Neural progenitor cell (in vitro differentiated cells): ENCODE results near the gene MMUT. TPM values are rescaled to one million over a fixed set of nuclear protein-coding genes. Genes with fewer than 3 reads are reported as not detected.
"Not testable (repeated sequence)": the region's sequence is repeated elsewhere in the genome, so short reads cannot be mapped to it uniquely, and the experiment has no call there.

ENCODE experiments used
- DNase-seq: peaks from one replicate; pipeline ENCODE4 v3.0.0-alpha.2; 2016; ENCODE audit warnings: low spot score
- H2AFZ ChIP-seq: fragments of 200-600 bp; sonication (generic); replicated peaks from 2 replicates; pipeline ENCODE4 v1.6.1; 2016; ENCODE audit warnings: antibody characterized with exemption
- H3F3A ChIP-seq: fragments of 200-600 bp; sonication (generic); 2 replicates; pipeline ENCODE4 v1.6.1; 2016; ENCODE audit warnings: antibody characterized with exemption, low read depth
- H3K27ac ChIP-seq: fragments of 200-600 bp; sonication (generic); 2 replicates; pipeline ENCODE4 v1.5.1; 2016; ENCODE audit warnings: mild to moderate bottlenecking
- H3K27me3 ChIP-seq: fragments of 200-600 bp; sonication (generic); 2 replicates; pipeline ENCODE4 v1.6.1; 2016; ENCODE audit warnings: mild to moderate bottlenecking, moderate library complexity
- H3K36me3 ChIP-seq: fragments of 200-600 bp; sonication (generic); 2 replicates; pipeline ENCODE4 v1.5.1; 2016
- H3K4me1 ChIP-seq: fragments of 200-600 bp; sonication (generic); 2 replicates; pipeline ENCODE4 v1.6.1; 2016; ENCODE audit warnings: mixed run types
- H3K4me2 ChIP-seq: fragments of 200-600 bp; sonication (generic); 2 replicates; pipeline ENCODE4 v1.6.1; 2016
- H3K4me3 ChIP-seq: fragments of 200-600 bp; sonication (generic); 2 replicates; pipeline ENCODE4 v1.5.1; 2016
- H3K79me2 ChIP-seq: fragments of 200-600 bp; sonication (generic); 2 replicates; pipeline ENCODE4 v1.6.1; 2016; ENCODE audit warnings: low read depth
- H3K9ac ChIP-seq: fragments of 200-600 bp; sonication (generic); 2 replicates; pipeline ENCODE4 v1.6.1; 2016
- H3K9me3 ChIP-seq: fragments of 200-600 bp; sonication (generic); 2 replicates; pipeline ENCODE4 v1.5.1; 2016; ENCODE audit warnings: low read depth
- H4K20me1 ChIP-seq: fragments of 200-600 bp; sonication (generic); 2 replicates; pipeline ENCODE4 v1.6.1; 2016; ENCODE audit warnings: low read depth
- H3K27ac Mint-ChIP-seq: 3 replicates; pipeline ENCODE4 v1.8.0; 2021; ENCODE audit warnings: mixed read lengths
- H3K27me3 Mint-ChIP-seq: 2 replicates; pipeline ENCODE4 v1.8.0; 2022; ENCODE audit warnings: low read depth, mild to moderate bottlenecking, inconsistent platforms, moderate library complexity, mixed read lengths; ENCODE audit not compliant: insufficient read depth
- H3K36me3 Mint-ChIP-seq: 3 replicates; pipeline ENCODE4 v1.8.0; 2021; ENCODE audit warnings: mixed read lengths
- H3K4me1 Mint-ChIP-seq: 3 replicates; pipeline ENCODE4 v1.8.0; 2021; ENCODE audit warnings: mixed read lengths
- H3K4me3 Mint-ChIP-seq: 3 replicates; pipeline ENCODE4 v1.8.0; 2021; ENCODE audit warnings: mild to moderate bottlenecking, moderate library complexity, mixed read lengths
- H3K9me3 Mint-ChIP-seq: 3 replicates; pipeline ENCODE4 v1.8.0; 2020; ENCODE audit warnings: mixed read lengths
- EZH2 ChIP-seq: fragments of 200-600 bp; sonication (generic); IDR thresholded peaks from 2 replicates; pipeline ENCODE4 v1.6.1; 2017; ENCODE audit warnings: antibody characterized with exemption, mild to moderate bottlenecking, moderate library complexity
- EZH2phosphoT487 ChIP-seq: fragments of 200-600 bp; sonication (generic); IDR thresholded peaks from 2 replicates; pipeline ENCODE4 v1.6.1; 2017; ENCODE audit warnings: antibody characterized with exemption
- total RNA-seq: library from RNA; depleted of rRNA; stranded (reverse); fragments of >200 nt; gene quantifications from 2 replicates; pipeline ENCODE4 v1.2.3, GENCODE V29; 2015; ENCODE audit warnings: low replicate concordance
- TF ChIP-seq, protein P1 (sequence below): fragments of 200-600 bp; sonication (generic); IDR thresholded peaks from 2 replicates; pipeline ENCODE4 v1.5.1; 2017; ENCODE audit warnings: antibody characterized with exemption, mild to moderate bottlenecking

MMUT gene
- total RNA-seq, 1 donor from 2014 or later = 23.9 TPM

DNA sequence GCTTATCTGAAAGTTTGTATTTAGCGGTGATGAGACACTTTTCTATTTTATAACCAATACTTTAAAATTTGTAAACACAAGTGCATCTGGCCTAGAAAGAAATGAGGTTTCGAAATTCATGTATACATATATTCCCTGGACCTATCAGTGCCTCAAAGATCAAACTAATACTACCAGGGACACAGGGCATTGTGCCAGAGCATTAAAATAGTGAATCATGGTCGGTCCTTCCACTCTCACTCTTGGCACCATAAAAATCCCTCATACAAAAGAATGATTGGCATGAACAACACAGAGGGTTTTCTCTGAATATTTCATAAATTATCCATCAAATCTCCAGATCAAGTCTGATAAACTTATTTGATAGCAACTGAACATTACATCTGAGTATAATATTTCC, 62.0 kb downstream of the MMUT start:
- H4K20me1 ChIP-seq = no peaks in the 10 kb centered on the region
- no peak overlapping the region for H3K27ac ChIP-seq
- Mint-ChIP-seq H3K27me3 (peaks cover 2% of the 10 kb centered on the region), H3K4me1 (peaks cover 2% of the 10 kb centered on the region), H3K27ac (no peak overlapping the region), H3K36me3 (no peaks in the 10 kb centered on the region), H3K9me3 (no peaks in the 10 kb centered on the region), H3K4me3 (no peak overlapping the region)
- no peak overlapping the region for H3K4me3 ChIP-seq
- no peaks in the 10 kb centered on the region for H3K79me2 ChIP-seq
- no peak overlapping the region for H3K4me2 ChIP-seq
- H3F3A ChIP-seq = no peaks in the 10 kb centered on the region
- H2AFZ ChIP-seq = no peak overlapping the region
- no peaks in the 10 kb centered on the region for H3K9me3 ChIP-seq
- H3K36me3 ChIP-seq = no peaks in the 10 kb centered on the region
- peaks cover 2% of the 10 kb centered on the region for H3K4me1 ChIP-seq
- H3K27me3 ChIP-seq = no peaks in the 10 kb centered on the region
- no peak for DNase-seq
- H3K9ac ChIP-seq = no peak overlapping the region
- TF ChIP-seq EZH2 (no peak), EZH2phosphoT487 (no peak)
- TF ChIP-seq, protein P1, sequence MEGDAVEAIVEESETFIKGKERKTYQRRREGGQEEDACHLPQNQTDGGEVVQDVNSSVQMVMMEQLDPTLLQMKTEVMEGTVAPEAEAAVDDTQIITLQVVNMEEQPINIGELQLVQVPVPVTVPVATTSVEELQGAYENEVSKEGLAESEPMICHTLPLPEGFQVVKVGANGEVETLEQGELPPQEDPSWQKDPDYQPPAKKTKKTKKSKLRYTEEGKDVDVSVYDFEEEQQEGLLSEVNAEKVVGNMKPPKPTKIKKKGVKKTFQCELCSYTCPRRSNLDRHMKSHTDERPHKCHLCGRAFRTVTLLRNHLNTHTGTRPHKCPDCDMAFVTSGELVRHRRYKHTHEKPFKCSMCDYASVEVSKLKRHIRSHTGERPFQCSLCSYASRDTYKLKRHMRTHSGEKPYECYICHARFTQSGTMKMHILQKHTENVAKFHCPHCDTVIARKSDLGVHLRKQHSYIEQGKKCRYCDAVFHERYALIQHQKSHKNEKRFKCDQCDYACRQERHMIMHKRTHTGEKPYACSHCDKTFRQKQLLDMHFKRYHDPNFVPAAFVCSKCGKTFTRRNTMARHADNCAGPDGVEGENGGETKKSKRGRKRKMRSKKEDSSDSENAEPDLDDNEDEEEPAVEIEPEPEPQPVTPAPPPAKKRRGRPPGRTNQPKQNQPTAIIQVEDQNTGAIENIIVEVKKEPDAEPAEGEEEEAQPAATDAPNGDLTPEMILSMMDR = no peak

DNA sequence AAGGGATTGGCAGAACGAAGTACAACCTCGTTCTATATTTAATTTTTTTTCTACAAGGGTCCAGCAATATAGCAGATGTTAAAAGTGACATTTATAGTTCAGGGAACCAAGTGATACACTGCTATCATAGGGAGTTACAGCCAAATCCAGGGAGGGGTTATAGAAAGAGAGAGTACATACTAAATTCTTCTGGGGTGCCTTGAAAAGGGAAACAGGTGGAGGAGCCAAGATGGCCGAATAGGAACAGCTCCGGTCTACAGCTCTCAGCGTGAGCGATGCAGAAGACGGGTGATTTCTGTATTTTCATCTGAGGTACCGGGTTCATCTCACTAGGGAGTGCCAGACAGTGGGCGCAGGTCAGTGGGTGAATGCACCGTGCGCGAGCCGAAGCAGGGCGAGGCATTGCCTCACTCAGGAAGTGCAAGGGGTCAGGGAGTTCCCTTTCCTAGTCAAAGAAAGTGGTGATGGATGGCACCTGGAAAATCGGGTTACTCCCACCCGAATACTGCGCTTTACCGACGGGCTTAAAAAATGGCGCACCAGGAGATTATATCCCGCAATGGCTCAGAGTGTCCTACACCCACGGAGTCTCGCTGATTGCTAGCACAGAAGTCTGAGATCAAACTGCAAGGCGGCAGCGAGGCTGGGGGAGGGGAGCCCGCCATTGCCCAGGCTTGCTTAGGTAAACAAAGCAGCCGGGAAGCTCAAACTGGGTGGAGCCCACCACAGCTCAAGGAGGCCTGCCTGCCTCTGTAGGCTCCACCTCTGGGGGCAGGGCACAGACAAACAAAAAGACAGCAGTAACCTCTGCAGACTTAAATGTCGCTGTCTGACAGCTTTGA, 76.2 kb downstream of the MMUT start:
- H2AFZ ChIP-seq, H3K27ac Mint-ChIP-seq, H3F3A ChIP-seq, H4K20me1 ChIP-seq, H3K27ac ChIP-seq, H3K4me2 ChIP-seq, H3K4me3 Mint-ChIP-seq, H3K9me3 Mint-ChIP-seq, H3K79me2 ChIP-seq, H3K36me3 ChIP-seq, H3K9ac ChIP-seq, H3K27me3 ChIP-seq, H3K36me3 Mint-ChIP-seq, H3K4me1 ChIP-seq, DNase-seq, H3K9me3 ChIP-seq, H3K27me3 Mint-ChIP-seq, H3K4me3 ChIP-seq, H3K4me1 Mint-ChIP-seq: not testable (repeated sequence)

DNA sequence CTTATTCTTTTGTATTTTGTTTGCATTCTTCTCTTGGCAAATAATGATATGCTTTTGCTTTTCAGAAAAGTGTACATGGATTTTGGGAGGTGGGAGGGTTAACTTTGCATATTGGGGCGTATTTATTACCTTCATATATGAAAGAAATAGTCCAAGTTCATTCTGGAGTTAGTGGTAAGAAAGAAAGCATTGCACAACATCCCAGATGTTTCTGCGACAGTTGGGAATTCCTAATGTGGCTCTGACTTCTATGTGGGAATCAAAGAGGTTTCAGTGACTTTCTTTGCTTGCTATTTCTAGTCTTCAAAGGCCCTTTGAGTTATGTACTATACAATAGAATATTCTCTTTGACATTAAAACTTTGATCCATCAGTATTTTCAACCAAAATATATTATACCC, 78.1 kb downstream of the MMUT start:
- Mint-ChIP-seq H3K27me3 (no peaks in the 10 kb centered on the region), H3K9me3 (peaks cover 5% of the 10 kb centered on the region), H3K4me1 (no peaks in the 10 kb centered on the region), H3K4me3 (no peak overlapping the region), H3K27ac (no peak overlapping the region), H3K36me3 (no peaks in the 10 kb centered on the region)
- Histone ChIP-seq H3F3A (no peaks in the 10 kb centered on the region), H3K4me2 (no peak overlapping the region), H3K4me1 (no peaks in the 10 kb centered on the region), H3K9me3 (no peaks in the 10 kb centered on the region), H3K4me3 (no peak overlapping the region), H3K79me2 (no peaks in the 10 kb centered on the region), H3K36me3 (no peaks in the 10 kb centered on the region), H3K9ac (no peak overlapping the region), H3K27ac (no peak overlapping the region), H2AFZ (no peak overlapping the region), H3K27me3 (no peaks in the 10 kb centered on the region), H4K20me1 (no peaks in the 10 kb centered on the region)
- no peak for DNase-seq
- TF ChIP-seq EZH2phosphoT487 = no peak
- TF ChIP-seq, protein P1 = no peak

Other genes starting within 250 kb of the MMUT start
- gene CENPQ, start 117 bp upstream of the MMUT start, total RNA-seq = 31.1 and 48.8 TPM in 2 replicates
- gene GLYATL3, start 36.7 kb upstream of the MMUT start, total RNA-seq = not detected in 2 replicates
- 87.2 and 97.2 TPM in 2 replicates for gene C6orf141, start 87.4 kb upstream of the MMUT start, total RNA-seq
- gene RHAG, start 173.6 kb upstream of the MMUT start, total RNA-seq = not detected in 2 replicates